ENCODE measurements around the gene BEST4. TPM values are rescaled to one million over a fixed set of nuclear protein-coding genes. Genes with fewer than 3 reads are reported as not detected.
A peak's percentile ranks its signal among the peaks of the same experiment; 100 is the strongest.
"Not testable (repeated sequence)": the region's sequence is repeated elsewhere in the genome, so short reads cannot be mapped to it uniquely, and the experiment has no call there.

BEST4 gene
- total RNA-seq, 1 experiment from 2014 or later, result not detected

- Histone ChIP-seq H3K4me3 (no peak overlapping the region), H3K4me1 (replicated peaks) (no peaks in the 10 kb centered on the region), H3K9me3 (replicated peaks) (no peaks in the 10 kb centered on the region; the same call in 1 of the 2 replicates), H3K27ac (no peak overlapping the region), H3K36me3 (peaks cover 100% of the 10 kb centered on the region), H3K27me3 (replicated peaks) (no peaks in the 10 kb centered on the region)
- DNase-seq (ENCODE audit: low read depth in 1 of 2, low spot score in 2 of 2), result no peak
These were observed 27.1 kb downstream of the BEST4 start for GRCh38 chr1:44760876-44761275.

GRCh38 chr1:44759077-44759476 is 28.9 kb downstream of the BEST4 start:
- H3K27me3 ChIP-seq (replicated peaks), result no peaks in the 10 kb centered on the region
- H3K9me3 ChIP-seq (replicated peaks), result no peaks in the 10 kb centered on the region; the same call in 1 of the 2 replicates
- no peak overlapping the region for H3K27ac ChIP-seq
- no peak for DNase-seq (ENCODE audit: low read depth in 1 of 2, low spot score in 2 of 2)
- no peaks in the 10 kb centered on the region for H3K4me1 ChIP-seq (replicated peaks)
- H3K4me3 ChIP-seq, result no peak overlapping the region
- peaks cover 100% of the 10 kb centered on the region for H3K36me3 ChIP-seq

GRCh38 chr1:44757420-44757819 is 30.6 kb downstream of the BEST4 start:
- no peaks in the 10 kb centered on the region for H3K4me1 ChIP-seq (replicated peaks)
- no peak for DNase-seq (ENCODE audit: low read depth in 1 of 2, low spot score in 2 of 2)
- no peaks in the 10 kb centered on the region for H3K27me3 ChIP-seq (replicated peaks)
- no peak overlapping the region for H3K27ac ChIP-seq
- no peak overlapping the region for H3K4me3 ChIP-seq
- H3K9me3 ChIP-seq (replicated peaks), result no peaks in the 10 kb centered on the region; the same call in 1 of the 2 replicates
- H3K36me3 ChIP-seq, result peaks cover 100% of the 10 kb centered on the region

GRCh38 chr1:44747878-44748277 is 40.1 kb downstream of the BEST4 start:
- Histone ChIP-seq H3K9me3 (replicated peaks) (no peaks in the 10 kb centered on the region), H3K27me3 (replicated peaks) (no peaks in the 10 kb centered on the region), H3K4me3 (no peak overlapping the region), H3K4me1 (replicated peaks) (peaks cover 2% of the 10 kb centered on the region; the same call in 1 of the 2 replicates), H3K36me3 (peaks cover 98% of the 10 kb centered on the region), H3K27ac (no peak overlapping the region)
- no peak for DNase-seq (ENCODE audit: low read depth in 1 of 2, low spot score in 2 of 2)

GRCh38 chr1:44743211-44743610 is 44.8 kb downstream of the BEST4 start:
- Histone ChIP-seq H3K4me1 (replicated peaks) (peaks cover 17% of the 10 kb centered on the region), H3K27ac (no peak overlapping the region), H3K27me3 (replicated peaks) (no peaks in the 10 kb centered on the region), H3K9me3 (replicated peaks) (no peaks in the 10 kb centered on the region), H3K4me3 (no peak overlapping the region), H3K36me3 (peaks cover 78% of the 10 kb centered on the region)
- DNase-seq (ENCODE audit: low read depth in 1 of 2, low spot score in 2 of 2), result no peak

- Histone ChIP-seq H3K27me3 (replicated peaks) (no peaks in the 10 kb centered on the region), H3K4me3 (peak overlapping the region; percentile 55), H3K27ac (peak overlapping the region; percentile 70), H3K4me1 (replicated peaks) (peaks cover 17% of the 10 kb centered on the region), H3K9me3 (replicated peaks) (no peaks in the 10 kb centered on the region), H3K36me3 (peaks cover 50% of the 10 kb centered on the region)
- peak in 1 of 2 experiments; percentile 16 for DNase-seq (ENCODE audit: low read depth in 1 of 2, low spot score in 2 of 2)
These were observed 47.8 kb downstream of the BEST4 start for GRCh38 chr1:44740179-44740617.

GRCh38 chr1:44739307-44740178 is 48.4 kb downstream of the BEST4 start, which contains the start of gene KIF2C:
Gene KIF2C, plus strand, starts transcription at chr1:44739837. Its CDS starts 96 bp downstream, at chr1:44739933.
- H3K27ac ChIP-seq, result peak within 1 kb of the TSS; percentile 70
- peak; percentile 92 to 97 for DNase-seq (ENCODE audit: low read depth in 1 of 2, low spot score in 2 of 2)
- no peaks in the 10 kb centered on the region for H3K27me3 ChIP-seq (replicated peaks)
- H3K4me1 ChIP-seq (replicated peaks), result peaks cover 17% of the 10 kb centered on the region
- peak within 1 kb of the TSS; percentile 55 for H3K4me3 ChIP-seq
- no peaks in the 10 kb centered on the region for H3K9me3 ChIP-seq (replicated peaks)
- peaks cover 44% of the 10 kb centered on the region for H3K36me3 ChIP-seq

- H3K4me1 ChIP-seq (replicated peaks), result peaks cover 17% of the 10 kb centered on the region
- not testable (repeated sequence) for H3K27me3 ChIP-seq (replicated peaks); H3K9me3 ChIP-seq (replicated peaks); DNase-seq (ENCODE audit: low read depth in 1 of 2, low spot score in 2 of 2)
- H3K27ac ChIP-seq, result peak overlapping the region; percentile 32
- H3K36me3 ChIP-seq, result peaks cover 38% of the 10 kb centered on the region
- H3K4me3 ChIP-seq, result peak overlapping the region; percentile 55
These were observed 49.0 kb downstream of the BEST4 start for GRCh38 chr1:44738953-44739306.

GRCh38 chr1:44735992-44736391 is 52.0 kb downstream of the BEST4 start:
- H3K4me3 ChIP-seq, result no peak overlapping the region
- no peaks in the 10 kb centered on the region for H3K9me3 ChIP-seq (replicated peaks)
- H3K4me1 ChIP-seq (replicated peaks), result peaks cover 14% of the 10 kb centered on the region
- H3K27ac ChIP-seq, result no peak overlapping the region
- H3K27me3 ChIP-seq (replicated peaks), result no peaks in the 10 kb centered on the region
- no peak for DNase-seq (ENCODE audit: low read depth in 1 of 2, low spot score in 2 of 2)
- H3K36me3 ChIP-seq, result peaks cover 10% of the 10 kb centered on the region

GRCh38 chr1:44733784-44734183 is 54.2 kb downstream of the BEST4 start:
- Histone ChIP-seq H3K4me3 (no peak overlapping the region), H3K27ac (no peak overlapping the region), H3K27me3 (replicated peaks) (no peaks in the 10 kb centered on the region), H3K36me3 (no peaks in the 10 kb centered on the region), H3K4me1 (replicated peaks) (peaks cover 17% of the 10 kb centered on the region), H3K9me3 (replicated peaks) (no peaks in the 10 kb centered on the region)
- DNase-seq (ENCODE audit: low read depth in 1 of 2, low spot score in 2 of 2), result no peak

Other genes with a start within 250 kb of the BEST4 start
- 1.6 and 17.2 TPM in 2 replicates for gene TMEM53, start 113.7 kb downstream of the BEST4 start, total RNA-seq (2014; rRNA removed; shearing (Covaris generic))
- gene ARMH1, start 113.5 kb downstream of the BEST4 start, total RNA-seq (2014; rRNA removed; shearing (Covaris generic)), result not detected in 2 replicates
- not detected in 2 replicates for gene RNU5D-1, start 57.0 kb downstream of the BEST4 start, total RNA-seq (2014; rRNA removed; shearing (Covaris generic))
- gene KIF2C, start 48.3 kb downstream of the BEST4 start, total RNA-seq (2014; rRNA removed; shearing (Covaris generic)), result 74.7 and 82.1 TPM in 2 replicates
- 1,737 and 1,982 TPM in 2 replicates for gene RPS8, start 12.6 kb downstream of the BEST4 start, total RNA-seq (2014; rRNA removed; shearing (Covaris generic))
- gene PLK3, start 12.2 kb upstream of the BEST4 start, total RNA-seq (2014; rRNA removed; shearing (Covaris generic)), result 7.0 and 9.6 TPM in 2 replicates
- not detected in 2 replicates for gene DYNLT4, start 19.2 kb upstream of the BEST4 start, total RNA-seq (2014; rRNA removed; shearing (Covaris generic))
- gene BTBD19, start 20.4 kb upstream of the BEST4 start, total RNA-seq (2014; rRNA removed; shearing (Covaris generic)), result 0.81 and 4.0 TPM in 2 replicates
- 1.0 and 1.5 TPM in 2 replicates for gene PTCH2, start 55.1 kb upstream of the BEST4 start, total RNA-seq (2014; rRNA removed; shearing (Covaris generic))
- gene EIF2B3, start 198.4 kb upstream of the BEST4 start, total RNA-seq (2014; rRNA removed; shearing (Covaris generic)), result 66.5 and 67.4 TPM in 2 replicates
- 16.4 and 30.4 TPM in 2 replicates for gene HECTD3, start 223.2 kb upstream of the BEST4 start, total RNA-seq (2014; rRNA removed; shearing (Covaris generic))
- 91.3 and 114 TPM in 2 replicates for gene UROD, start 224.1 kb upstream of the BEST4 start, total RNA-seq (2014; rRNA removed; shearing (Covaris generic))